GM12865 (cell line): ENCODE measurements around the gene GGT5.
"Not testable (repeated sequence)": the region's sequence is repeated elsewhere in the genome, so short reads cannot be mapped to it uniquely, and the experiment has no call there.

Source experiments
- DNase-seq: peaks from one replicate; pipeline ENCODE4 v3.0.0; 2010; ENCODE audit warnings: low read depth
- H3K4me3 ChIP-seq: 2 replicates; pipeline ENCODE4 v1.5.1; 2011; ENCODE audit warnings: mild to moderate bottlenecking, low read depth, low read length, control low read depth
- TF ChIP-seq, protein P1 (sequence below): IDR thresholded peaks from 2 replicates; pipeline ENCODE4 v1.5.1; 2011; ENCODE audit warnings: low read length, control low read depth, low read depth, inconsistent platforms; ENCODE audit not compliant: insufficient read depth; ENCODE audit errors: missing control alignments

The GGT5 gene

DNA sequence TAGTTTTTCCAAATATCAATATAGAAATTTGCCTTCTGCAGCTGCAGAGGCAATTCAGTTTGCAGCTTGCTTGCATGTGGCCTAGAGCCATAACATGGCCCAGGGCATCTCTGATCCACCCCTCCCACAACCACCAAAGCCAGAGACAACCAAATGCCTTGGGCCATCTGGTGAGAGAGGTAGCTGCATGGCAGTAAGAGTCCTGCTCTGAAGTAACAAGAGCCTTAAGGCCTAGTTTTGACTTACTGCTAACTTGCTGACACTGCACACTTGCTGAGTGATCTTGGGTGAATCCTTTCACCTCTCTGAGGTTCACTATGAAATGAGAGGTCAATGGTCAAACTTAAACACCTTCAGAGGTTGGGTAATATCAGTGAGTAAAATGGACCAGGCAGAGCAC is 20.9 kb upstream of the GGT5 start:
- TF ChIP-seq, protein P1, sequence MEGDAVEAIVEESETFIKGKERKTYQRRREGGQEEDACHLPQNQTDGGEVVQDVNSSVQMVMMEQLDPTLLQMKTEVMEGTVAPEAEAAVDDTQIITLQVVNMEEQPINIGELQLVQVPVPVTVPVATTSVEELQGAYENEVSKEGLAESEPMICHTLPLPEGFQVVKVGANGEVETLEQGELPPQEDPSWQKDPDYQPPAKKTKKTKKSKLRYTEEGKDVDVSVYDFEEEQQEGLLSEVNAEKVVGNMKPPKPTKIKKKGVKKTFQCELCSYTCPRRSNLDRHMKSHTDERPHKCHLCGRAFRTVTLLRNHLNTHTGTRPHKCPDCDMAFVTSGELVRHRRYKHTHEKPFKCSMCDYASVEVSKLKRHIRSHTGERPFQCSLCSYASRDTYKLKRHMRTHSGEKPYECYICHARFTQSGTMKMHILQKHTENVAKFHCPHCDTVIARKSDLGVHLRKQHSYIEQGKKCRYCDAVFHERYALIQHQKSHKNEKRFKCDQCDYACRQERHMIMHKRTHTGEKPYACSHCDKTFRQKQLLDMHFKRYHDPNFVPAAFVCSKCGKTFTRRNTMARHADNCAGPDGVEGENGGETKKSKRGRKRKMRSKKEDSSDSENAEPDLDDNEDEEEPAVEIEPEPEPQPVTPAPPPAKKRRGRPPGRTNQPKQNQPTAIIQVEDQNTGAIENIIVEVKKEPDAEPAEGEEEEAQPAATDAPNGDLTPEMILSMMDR = no peak
- no peak for DNase-seq
- H3K4me3 ChIP-seq = no peak overlapping the region

DNA sequence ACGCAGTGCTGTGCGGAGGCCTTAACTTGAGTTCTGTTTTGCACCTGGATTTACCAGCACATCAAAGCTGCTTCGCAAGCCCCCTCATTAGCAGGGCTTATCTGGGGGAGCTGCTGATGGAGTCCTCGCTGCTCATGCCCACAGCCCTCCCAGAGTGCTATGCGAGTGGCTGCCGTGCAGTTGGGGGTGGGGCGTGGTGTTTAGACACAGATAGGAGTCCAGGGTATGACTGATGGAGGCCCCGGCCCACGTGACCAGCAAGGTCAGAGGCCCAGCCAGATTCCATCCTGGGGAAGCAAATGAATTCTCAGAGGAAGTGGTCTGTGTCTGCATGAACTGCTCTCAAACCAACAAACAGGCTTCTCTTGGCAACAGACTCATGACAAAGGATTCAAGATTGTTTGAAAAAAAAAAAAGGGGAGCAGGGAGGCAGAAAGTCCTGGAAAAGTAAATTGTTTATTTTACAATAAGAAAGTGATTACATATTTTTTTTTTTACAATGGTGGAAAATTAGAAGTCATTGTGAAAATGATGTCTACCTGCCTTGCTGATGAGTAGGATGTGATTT is 19.5 kb upstream of the GGT5 start:
- H3K4me3 ChIP-seq = peak overlapping the region; percentile 10; the same call in 1 of the 2 replicates

DNA sequence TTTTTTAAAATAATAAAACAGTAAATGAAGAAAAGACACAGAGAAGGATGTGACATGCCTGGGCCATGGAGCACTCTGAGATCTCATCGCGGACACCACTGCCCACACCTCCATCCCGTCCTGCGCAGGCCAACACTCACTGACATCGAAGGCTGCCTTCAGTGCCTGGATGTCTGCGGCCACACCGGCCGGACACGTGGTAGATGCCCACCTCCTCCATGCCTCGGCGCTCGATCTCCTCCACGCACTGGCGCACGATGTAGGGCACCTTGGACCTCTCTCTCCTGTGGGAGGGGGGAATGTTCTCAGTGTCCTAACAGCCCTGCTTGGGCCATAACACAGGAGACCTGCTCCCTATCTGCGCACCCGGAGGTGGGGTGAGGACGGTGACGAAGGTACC is 18.6 kb upstream of the GGT5 start:
- not testable (repeated sequence) for DNase-seq

More for the DNA sequence above, 19.5 kb upstream of the GGT5 start:
- DNase-seq = not testable (repeated sequence)

DNA sequence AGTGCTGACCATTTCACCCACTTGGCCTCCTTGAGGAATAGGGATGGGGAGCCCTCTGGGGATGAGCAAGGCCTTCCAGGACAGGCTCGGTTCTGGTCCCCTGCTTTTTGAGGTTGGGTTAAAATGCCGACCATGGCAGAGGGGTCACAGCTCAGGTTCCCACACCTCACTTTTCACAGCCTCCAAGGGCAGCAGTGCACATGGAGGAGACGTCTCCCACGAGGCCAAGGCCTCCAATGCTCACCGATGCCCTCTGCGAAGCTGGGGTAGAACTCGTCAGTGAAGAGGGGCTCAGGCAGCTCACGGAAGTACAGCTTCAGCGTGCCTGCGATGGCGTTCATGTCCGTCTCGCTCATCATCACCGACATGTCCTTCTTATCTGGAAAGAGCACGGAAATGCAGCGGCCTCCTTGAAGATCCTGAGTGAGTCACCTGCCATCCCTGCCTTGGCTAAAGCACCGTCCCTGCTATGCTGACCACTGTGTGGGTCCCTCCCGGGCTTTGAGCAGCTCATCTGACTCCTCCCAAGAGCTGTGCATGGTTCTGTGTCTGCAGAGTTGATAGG is 17.4 kb upstream of the GGT5 start:
- not testable (repeated sequence) for H3K4me3 ChIP-seq, DNase-seq

More for the DNA sequence above, 18.6 kb upstream of the GGT5 start:
- not testable (repeated sequence) for H3K4me3 ChIP-seq

DNA sequence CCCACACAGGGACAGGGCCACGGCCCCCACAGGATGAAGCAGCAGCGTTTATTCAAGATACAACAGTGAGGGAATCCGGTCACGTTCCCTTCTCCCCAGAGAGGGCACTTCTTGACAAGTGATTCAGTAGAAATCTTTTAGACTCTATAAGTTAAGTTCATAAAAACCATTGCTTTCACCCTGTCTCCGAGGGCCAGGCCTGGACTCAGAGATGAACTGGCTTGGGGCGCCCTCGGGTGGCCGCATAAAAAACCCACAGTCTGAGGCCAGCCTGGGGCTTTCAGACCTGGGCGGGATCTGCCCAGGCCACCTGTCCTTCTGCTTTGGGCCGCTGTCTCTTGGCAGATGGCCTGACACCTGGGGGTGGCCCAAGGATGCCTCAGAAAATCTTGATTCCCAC is 14.6 kb upstream of the GGT5 start:
- TF ChIP-seq, protein P1 = peak; percentile 48
- not testable (repeated sequence) for H3K4me3 ChIP-seq
- peak; percentile 86 for DNase-seq

DNA sequence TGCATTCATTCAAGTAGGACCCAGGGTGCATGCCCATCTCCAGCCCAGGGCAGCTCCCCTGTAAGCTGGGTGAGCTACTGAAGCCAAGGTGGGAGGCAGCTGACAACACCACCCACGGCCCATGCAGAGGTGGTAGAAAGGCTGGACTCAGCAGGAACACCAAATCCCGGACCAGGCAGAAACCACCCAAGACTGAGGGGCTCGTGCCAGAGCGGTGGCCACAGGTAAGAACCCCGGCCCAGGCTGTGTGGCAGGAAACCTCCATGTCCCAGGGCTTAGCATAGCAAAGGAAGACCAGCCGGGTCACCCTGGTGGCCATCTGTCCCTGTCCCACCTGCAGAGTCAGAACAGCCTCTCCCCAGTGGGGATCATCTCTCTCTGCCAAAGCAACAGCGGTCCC is 11.9 kb upstream of the GGT5 start:
- H3K4me3 ChIP-seq, DNase-seq: not testable (repeated sequence)

DNA sequence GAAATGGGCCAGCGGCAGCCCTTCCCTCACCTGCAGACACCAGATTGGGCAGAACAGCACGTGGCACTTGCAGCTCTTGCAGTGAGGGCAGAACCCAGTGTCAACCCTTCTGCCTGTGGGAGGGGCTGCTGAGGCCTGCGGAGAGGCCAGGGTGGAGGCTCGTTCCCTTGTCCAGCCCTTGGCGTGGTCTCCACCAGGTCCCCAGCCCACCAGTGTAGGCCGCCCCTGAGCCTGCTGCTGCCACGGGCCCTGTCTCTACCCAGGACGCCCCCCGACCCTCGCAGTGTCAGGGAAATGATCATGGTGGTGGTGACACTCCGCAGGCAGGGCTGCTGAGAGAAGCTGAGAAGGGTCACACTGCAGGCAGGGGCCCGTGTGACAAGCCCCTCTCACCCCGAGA is 11.3 kb upstream of the GGT5 start:
- DNase-seq, H3K4me3 ChIP-seq: not testable (repeated sequence)

DNA sequence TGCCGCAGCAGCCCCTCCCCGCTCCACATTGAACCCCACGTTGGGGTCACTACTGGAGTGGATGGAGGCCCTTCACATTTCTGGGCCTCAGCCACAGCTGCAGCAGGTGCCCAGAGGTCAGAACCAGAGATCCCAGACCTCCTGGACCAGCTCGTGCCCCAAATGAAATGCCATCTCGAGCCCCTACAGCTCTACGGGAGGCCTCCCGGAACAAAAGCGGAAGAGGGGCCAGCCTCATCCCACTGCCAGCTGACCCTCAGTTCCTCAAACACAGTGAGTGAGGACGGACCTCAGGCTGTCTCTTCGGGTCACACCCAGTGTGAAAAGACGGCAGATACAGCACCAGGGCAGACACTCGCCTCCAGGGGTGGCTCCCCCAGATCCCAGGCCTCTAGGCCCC is 8.2 kb upstream of the GGT5 start:
- DNase-seq, H3K4me3 ChIP-seq: not testable (repeated sequence)

DNA sequence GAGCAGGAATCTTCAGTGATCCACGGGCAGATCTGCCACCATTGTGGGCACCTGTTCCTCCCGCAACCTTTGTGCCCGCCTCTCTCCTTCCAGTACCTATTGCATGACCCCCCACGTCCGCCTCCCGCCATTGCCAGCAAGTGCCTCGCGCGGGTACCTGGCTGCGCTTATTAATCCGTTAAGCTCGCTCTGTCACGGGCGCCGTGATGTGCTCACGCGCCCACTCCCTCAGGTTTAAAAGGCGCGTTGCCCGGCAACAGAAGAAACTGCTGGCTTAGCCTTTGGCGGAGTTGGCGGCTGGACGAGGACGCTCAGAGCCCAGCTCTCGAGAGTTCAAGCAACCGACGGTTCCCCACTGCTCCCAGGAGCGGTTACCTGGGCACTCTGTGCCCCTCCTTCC is 6.4 kb upstream of the GGT5 start:
- H3K4me3 ChIP-seq, DNase-seq: not testable (repeated sequence)

DNA sequence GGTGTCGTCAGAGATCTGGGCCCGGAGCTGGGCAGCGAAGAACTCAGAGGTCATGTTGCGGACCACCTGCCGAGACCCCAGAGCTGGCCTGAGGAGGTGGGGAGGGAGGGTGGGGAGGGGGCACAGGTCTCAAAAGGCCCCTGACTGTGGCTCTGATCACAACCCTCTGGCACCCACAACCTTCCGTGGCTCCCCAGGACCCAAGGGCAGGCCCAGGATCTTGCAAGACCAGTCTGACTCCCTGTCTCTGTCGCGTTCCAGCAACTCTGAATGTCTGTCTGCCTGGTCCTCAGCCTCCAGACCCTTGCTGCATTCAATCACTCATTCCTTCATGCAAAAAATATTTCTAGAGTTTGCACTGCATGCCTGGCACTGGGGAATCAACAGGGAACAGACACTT is 4.5 kb upstream of the GGT5 start:
- H3K4me3 ChIP-seq, DNase-seq: not testable (repeated sequence)

DNA sequence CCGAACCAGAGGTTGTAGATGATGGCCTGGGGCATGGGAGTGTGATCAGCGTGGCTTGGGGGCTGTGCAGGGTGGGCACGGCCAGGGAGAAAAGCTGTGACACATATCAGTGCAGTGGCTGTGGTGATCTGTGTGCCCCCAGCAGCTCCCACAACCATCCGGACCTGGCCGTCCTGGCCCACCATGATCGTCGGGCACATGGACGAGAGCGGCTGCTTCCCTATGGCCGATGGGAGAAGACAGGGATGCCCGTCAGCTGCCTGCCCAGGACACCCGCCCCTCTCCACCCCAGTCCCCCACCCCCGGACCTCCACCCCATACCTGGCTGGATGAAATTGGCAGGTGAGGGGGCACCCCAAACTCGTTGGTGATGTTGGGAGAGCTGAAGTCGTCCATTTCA is 3.7 kb upstream of the GGT5 start:
- not testable (repeated sequence) for H3K4me3 ChIP-seq, DNase-seq

DNA sequence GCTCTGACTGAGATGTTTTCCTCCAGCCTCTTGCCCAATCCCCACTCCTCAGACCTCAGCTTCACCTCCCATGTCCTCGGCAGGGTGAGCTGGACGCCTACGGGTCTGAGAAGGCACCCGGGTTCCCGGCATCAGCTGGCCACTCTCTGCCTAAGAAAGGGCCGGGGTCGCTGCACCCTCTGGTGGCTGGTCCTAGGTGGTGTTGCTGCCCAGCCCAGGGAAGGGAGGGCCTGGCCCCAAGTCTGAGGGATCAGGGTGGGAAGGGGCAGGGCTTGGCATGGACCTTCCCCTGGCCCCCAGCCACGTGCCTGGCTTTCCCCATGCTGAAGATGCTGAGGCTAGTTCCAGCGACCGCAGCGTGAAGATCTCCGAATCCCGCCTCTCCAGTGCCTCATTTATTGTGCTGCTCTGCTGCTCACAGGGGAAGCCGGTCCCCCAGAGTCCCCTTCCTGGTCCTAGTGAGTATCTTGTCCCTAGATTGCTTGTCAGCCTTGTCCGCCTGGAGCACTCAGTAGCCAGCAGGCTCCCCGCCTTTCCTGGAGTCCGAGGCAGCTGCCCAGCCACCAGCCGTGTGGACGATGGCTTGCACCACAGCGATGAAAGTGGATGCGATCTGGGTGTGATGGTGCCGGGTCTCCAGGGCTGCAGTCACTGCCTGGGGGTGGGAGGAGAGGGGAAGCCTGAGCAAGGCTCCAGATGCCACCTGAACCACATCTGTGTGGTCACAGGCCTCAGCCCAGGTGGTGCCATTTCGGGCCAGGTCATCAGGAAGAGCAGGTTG is 2.9 kb upstream of the GGT5 start:
- no peak overlapping the region for H3K4me3 ChIP-seq
- TF ChIP-seq, protein P1 = peak; percentile 69
- DNase-seq = peak; percentile 56
